Stimulated activated CD4-positive, alpha-beta T cell treated with anti-CD3 and anti-CD28 coated beads, Interleukin-2, amount 100 ng/mL, for 4 hours (primary cell): ENCODE data around the gene MAGOHB.
"Not testable (repeated sequence)": the region's sequence is repeated elsewhere in the genome, so short reads cannot be mapped to it uniquely, and the experiment has no call there.

Experiments
- DNase-seq: peaks from one replicate; pipeline ENCODE4 v3.0.0-alpha.2; 2020; ENCODE audit warnings: low read depth

MAGOHB gene

DNA sequence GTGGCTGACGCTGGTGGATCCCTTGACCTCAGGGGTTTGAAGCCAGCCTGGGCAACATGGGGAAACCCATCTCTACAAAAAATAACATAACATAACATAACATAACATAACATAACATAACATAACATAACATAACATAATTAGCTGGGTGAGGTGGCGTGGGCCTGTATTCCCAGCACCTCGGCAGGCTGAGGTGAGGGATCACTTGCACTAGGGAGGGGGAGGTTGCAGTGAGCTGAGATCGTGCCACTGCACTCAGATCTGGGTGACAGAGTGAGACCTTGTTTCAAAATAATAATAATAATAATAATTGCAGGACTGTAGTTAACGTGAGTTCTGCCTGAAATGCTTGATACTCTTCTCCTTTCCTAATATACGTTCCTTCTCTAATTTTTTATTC, 1.3 kb downstream of the MAGOHB start:
- no peak for DNase-seq

- not testable (repeated sequence) for DNase-seq
These were observed 2.2 kb downstream of the MAGOHB start for GRCh38 chr12:10611258-10611657.

DNA sequence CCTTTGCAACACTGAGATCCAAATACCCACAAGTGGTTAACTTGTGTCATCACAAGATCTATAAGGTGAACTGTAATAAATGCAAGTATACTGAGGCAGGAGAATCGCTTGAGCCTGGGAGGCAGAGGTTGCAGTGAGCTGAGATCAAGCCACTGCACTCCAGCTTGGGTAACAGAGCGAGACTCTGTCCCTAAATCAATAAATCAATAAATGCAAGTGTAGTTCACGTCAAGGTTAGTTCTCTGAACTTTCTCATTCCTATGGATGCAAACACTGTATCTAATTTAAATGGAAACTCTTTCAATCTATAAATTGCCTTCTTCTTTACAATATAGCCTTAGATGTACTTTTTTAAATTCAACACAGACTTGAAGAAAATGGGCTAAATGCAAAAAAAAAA, 3.2 kb downstream of the MAGOHB start:
- DNase-seq: no peak

- DNase-seq: no peak
These were observed 5.4 kb downstream of the MAGOHB start for GRCh38 chr12:10607885-10608458.

- no peak for DNase-seq
These were observed 11.5 kb downstream of the MAGOHB start for GRCh38 chr12:10601860-10602259.

DNA sequence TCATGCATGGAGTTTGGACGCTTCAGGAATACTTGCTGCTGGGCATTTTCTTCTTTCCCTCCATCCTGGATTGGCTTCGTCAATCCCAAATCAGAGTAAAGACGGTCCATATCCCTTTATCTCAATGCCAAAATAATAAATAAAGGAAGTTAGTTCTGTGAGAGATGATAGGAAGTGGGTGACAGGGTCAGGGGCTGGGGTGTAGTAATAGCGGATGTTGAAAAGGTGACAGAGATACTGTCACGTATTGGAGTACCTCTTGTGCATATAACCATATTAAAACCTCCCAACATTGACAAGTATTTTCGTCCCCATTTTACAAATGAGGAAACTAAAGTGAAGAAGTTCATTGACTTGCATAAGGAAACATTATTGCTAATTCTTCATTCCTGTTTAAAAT, 12.4 kb downstream of the MAGOHB start:
- DNase-seq: no peak

- no peak for DNase-seq
These were observed 17.5 kb downstream of the MAGOHB start for GRCh38 chr12:10595881-10596280.

DNA sequence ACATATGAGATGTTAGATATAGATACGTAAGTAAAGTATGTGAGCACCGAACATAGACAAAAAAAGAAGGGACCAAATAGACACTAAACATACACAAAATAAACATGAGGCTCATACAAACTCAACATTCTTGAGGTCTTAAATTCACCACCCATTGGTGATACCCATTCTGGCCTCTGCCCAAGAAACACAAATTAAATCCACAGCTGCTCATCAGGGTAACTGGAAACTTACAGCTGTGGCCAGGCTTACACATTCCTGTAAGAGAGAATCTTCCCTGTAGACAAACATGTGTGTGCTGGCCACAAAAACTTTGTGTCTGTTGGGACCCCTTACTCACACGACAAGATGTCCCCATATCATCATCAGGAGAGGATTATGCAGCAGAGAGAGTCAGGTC, 22.4 kb downstream of the MAGOHB start:
- DNase-seq: no peak

- no peak for DNase-seq
These were observed 29.0 kb downstream of the MAGOHB start for GRCh38 chr12:10584415-10584814.

DNA sequence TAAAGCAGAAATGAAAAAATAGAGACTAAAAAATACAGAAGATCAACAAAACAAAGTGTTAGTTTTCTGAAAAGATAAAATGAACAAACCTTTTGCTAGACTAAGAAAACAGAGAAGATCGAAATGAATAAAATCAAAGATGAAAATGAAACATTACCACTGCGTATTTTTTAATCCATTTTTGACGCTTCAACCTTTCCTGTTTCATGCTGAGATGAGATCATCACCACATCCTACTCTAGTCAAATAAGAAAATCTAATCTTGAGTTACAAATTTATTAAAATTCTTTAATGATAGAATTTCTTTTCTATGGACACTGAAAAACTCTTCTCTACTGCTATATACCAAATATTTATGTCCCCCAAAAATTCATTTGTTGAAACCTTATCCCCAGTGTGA, 30.7 kb downstream of the MAGOHB start:
- DNase-seq: no peak

DNA sequence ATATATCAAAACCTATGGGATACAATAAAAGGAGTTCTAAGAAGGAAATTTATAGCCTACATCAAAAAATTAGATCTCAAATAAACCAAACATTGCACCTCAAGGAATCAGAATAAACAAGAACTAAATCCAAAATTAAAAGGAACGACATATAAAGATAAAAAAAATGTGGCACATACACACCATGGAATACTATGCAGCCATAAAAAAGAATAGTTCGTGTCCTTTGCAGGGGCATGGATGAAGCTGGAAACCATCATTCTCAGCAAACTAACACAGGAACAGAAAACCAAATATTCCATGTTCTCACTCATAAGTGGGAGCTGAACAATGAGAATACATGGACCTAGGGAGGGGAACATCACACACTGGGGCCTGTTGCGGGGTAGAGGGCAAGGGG, 31.3 kb downstream of the MAGOHB start:
- not testable (repeated sequence) for DNase-seq

DNA sequence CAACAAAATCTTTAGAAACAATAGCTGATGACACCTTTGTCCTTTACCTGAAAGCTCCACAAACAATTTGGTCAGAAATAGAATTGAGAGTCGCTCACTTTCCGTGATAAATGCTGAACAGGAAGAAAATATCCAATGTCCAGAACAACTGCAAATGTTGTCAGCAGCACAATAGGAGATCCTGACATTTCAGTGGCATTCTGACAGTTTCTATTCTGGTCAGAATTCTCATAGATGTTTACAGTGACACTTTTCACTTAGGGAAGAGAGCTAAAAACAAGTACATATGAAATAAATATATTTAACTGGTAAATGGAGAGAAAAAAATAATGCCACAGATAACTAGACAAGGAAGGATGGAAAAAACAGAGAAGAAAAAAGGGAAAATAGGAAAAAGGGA, 39.1 kb downstream of the MAGOHB start:
- DNase-seq: no peak

- not testable (repeated sequence) for DNase-seq
These were observed 41.4 kb downstream of the MAGOHB start for GRCh38 chr12:10572021-10572490.

GRCh38 chr12:10571141-10571540, 42.3 kb downstream of the MAGOHB start:
- DNase-seq: no peak

DNA sequence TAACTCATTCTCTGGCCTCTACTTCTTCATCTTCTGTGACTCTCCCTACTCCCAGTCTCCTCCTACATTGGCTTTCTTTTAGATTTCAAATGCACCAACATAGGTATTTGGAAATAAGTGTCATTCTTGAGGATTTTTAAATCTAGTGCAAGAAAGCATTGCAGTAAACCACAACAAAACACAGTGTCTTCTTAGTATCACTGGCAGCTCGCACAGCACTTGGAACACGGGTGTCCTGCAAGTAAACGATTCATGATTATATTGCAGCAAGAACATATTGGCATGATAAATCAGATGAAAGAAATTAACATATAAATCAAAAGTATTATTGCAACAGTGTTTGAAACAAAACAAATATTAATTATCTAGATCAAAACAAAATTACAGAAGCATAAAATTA, 45.6 kb downstream of the MAGOHB start:
- no peak for DNase-seq

DNA sequence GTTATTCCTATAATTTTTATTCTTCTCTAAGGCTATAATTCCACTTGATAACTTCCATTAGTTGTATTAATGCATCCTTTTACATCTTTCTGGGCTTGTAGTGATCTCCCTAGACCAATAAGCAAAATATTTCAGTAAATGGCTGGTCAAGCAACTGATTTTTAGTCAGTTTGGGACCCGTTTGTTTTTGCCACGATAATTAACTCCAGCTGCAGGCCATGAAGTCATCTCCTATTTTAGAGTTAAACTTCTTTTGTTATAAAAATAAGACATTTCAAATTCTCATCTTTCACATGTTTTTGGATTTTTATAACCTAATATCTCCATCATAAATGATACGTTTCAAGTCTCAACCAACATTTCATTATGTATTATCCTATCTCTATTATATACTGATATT, 49.4 kb downstream of the MAGOHB start:
- no peak for DNase-seq

GRCh38 chr12:10563002-10563401, 50.4 kb downstream of the MAGOHB start:
- no peak for DNase-seq

GRCh38 chr12:10562306-10562933, 51.0 kb downstream of the MAGOHB start:
- DNase-seq: peak; percentile 7

DNA sequence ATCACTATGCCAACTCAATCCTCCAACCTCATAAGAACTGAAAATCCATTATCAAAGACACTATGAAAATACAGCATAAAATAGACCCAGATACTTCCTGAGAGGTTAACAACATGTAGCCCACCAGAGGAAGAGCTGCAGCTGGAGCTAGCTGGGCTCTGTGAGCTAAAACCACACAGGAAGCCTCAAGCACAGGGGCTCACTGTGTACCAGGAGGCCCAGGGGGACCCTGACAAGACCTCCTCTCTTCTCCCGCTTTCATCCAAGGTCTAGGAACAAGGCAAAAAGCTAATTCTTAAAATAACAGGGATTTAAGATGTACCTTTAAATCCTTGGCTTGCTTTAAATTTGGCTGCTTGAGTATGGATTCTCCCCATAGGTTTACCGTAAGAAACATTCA, 54.2 kb downstream of the MAGOHB start:
- DNase-seq: no peak

DNA sequence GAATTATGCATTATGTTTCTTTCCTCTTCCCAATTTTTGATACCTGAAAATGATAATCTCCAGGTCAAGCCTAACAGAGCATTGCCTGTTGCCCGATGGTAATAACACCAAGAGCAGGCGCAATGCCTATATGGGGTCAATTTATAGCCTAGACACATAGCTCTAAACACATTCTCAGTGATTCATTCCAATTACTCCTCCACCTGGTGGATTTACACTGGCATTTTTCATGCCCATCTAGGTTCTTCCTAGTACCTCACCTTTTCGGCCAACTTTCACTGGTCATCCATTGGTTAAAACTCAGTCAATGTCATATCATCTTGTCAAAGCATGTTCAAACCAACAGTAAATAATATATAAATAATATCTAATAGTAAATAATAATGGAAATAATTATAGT, 54.6 kb downstream of the MAGOHB start:
- no peak for DNase-seq

DNA sequence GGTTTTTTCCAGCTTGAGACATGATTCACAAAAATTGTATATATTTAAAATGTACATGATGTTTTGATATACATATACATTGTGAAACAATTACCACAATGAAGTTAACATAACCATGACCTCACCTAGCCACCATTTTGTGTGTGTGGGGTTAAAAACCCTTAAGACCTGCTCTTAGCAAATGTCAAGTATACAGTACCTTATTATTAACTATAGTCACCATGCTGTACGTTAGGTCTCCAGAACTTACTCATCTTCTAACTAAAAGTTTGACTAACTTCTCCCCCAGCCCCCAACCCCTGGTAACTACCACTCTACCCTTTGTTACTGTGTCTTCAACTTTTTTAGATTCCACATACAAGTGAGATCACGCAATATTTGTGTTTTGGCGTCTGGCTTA, 55.1 kb downstream of the MAGOHB start:
- no peak for DNase-seq

- no peak for DNase-seq
These were observed 55.6 kb downstream of the MAGOHB start for GRCh38 chr12:10557766-10558165.

DNA sequence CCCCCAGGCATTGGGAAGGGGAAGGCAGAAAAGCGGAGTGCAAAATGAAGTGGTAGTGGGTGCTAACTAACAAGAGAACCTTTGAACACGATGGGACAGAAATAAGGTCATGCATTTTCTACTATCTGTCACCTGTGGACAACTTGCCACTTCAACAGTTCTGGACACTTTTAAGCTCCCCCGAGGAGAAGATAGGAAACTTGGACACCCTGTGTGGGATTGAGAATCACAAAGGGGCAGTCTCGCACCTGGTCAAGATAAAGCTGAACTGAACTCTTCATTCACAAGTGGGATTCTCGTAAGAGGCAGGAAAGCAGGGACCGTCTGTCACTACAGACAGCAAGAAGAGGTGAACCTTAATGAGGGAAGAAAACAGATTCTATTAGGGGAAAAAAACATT, 56.1 kb downstream of the MAGOHB start:
- DNase-seq: no peak
